AG04449 (cell line): ENCODE measurements around the gene ECM2.

ENCODE experiments used
- CTCF ChIA-PET: fragments of 350-600 bp; formaldehyde crosslinking; extraction: SDS; loops from one replicate; lab custom pipeline; 2021; ENCODE audit warnings: antibody characterized with exemption; lab: Yijun Ruan, JAX
- POLR2A ChIA-PET: fragments of 400-600, 350-600 bp; formaldehyde crosslinking; extraction: SDS; loops from one replicate; lab custom pipeline; 2020; ENCODE audit warnings: antibody characterized with exemption, inconsistent platforms; lab: Yijun Ruan, JAX
- DNase-seq: peaks from one replicate; pipeline ENCODE4 v3.0.0-alpha.2; 2010; ENCODE audit warnings: low read depth, low spot score
- H3K4me3 ChIP-seq: 2 replicates; pipeline ENCODE4 v1.5.1; 2011; ENCODE audit warnings: low read depth, mild to moderate bottlenecking, control low read depth, low read length
- TF ChIP-seq, protein P1 (sequence below): IDR thresholded peaks from one replicate; pipeline ENCODE4 v1.5.1; 2011; ENCODE audit warnings: mild to moderate bottlenecking, moderate library complexity, low read length, control low read depth, inconsistent platforms; ENCODE audit not compliant: insufficient read depth; ENCODE audit errors: missing control alignments

ECM2 gene

DNA sequence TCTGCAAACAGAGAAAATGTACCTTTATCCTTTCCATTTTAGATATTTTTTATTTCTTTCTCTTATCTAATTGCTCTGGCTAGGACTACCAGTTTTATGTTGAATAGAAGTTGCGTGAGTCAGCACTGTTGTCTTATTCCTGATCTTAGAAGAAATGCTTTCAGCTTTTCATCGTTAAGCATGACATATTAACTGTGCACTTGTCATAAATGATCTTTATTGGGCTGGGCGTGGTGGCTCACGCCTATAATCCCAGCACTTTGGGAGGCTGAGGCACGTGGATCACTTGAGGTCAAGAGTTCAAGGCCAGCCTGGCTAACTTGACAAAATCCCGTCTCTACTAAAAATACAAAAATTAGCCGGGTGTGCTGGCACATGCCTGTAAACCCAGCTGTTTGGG, 8.2 kb upstream of the ECM2 start:
- ChIA-PET CTCF (no interaction called here), POLR2A (no interaction called here)
- H3K4me3 ChIP-seq = no peak overlapping the region
- TF ChIP-seq, protein P1, sequence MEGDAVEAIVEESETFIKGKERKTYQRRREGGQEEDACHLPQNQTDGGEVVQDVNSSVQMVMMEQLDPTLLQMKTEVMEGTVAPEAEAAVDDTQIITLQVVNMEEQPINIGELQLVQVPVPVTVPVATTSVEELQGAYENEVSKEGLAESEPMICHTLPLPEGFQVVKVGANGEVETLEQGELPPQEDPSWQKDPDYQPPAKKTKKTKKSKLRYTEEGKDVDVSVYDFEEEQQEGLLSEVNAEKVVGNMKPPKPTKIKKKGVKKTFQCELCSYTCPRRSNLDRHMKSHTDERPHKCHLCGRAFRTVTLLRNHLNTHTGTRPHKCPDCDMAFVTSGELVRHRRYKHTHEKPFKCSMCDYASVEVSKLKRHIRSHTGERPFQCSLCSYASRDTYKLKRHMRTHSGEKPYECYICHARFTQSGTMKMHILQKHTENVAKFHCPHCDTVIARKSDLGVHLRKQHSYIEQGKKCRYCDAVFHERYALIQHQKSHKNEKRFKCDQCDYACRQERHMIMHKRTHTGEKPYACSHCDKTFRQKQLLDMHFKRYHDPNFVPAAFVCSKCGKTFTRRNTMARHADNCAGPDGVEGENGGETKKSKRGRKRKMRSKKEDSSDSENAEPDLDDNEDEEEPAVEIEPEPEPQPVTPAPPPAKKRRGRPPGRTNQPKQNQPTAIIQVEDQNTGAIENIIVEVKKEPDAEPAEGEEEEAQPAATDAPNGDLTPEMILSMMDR = no peak
- DNase-seq = no peak

DNA sequence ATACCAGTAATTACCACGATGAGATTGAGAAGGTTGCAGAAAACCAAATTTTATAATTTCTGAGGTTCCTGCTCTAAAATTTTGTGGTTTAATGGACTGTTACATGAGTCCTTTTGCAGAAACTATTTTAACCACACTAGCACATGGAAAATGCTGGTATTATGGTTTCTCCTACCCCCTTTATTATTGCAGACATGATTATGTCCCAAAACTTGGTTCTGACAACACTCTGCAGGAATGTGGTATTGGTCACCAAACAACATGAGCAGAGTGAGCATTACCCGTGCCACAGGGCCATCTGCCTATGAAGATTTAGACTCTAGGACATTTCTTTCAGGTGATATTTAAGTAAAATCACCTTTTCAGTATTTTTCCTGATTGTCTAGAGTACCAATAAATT, 2.8 kb upstream of the ECM2 start:
- ChIA-PET CTCF (no interaction called here), POLR2A (no interaction called here)
- TF ChIP-seq, protein P1 = no peak
- no peak overlapping the region for H3K4me3 ChIP-seq
- peak; percentile 50 for DNase-seq

DNA sequence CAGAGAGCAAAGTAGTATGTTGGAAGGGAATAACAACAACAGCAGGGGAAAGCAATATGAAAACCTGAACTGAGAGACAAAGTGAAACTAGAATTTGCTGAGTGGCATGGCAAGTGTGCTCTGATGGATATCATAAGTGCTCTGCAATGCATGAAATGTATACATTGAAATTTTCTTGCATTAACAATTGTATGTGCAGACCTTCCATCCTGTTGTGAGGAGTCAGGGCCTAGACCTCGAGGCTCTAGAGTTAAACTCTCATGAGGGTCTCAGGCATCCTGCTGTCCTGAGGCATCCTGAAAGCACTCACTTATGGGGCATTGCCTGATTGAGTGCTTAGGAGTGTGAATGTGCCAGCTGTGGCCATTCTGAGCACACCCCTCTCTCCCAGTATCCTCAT, 1.1 kb downstream of the ECM2 start:
- POLR2A ChIA-PET = no interaction called here
- CTCF ChIA-PET = no interaction called here
- TF ChIP-seq, protein P1 = no peak
- no peak for DNase-seq
- H3K4me3 ChIP-seq = no peak overlapping the region

DNA sequence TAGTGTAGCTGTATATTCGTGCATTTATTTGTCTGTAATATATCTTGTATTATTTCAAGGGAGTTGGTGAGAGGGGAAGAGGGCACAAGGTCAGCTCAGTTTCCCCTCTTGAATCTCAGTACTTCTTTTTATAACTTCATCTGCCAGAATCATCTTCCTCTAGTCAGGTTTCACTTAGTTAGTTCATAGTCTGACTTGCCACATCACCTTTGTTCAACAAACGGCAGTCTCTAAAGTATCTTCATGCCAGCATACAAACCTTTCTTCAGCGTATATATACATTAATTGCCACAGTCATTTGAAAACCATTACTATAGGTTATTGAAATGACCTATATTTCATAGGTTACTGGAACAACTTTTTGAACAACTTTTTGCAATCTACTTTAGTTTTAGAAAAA, 1.6 kb downstream of the ECM2 start:
- TF ChIP-seq, protein P1 = no peak
- DNase-seq = no peak
- no peak overlapping the region for H3K4me3 ChIP-seq
- ChIA-PET POLR2A (no interaction called here), CTCF (no interaction called here)

DNA sequence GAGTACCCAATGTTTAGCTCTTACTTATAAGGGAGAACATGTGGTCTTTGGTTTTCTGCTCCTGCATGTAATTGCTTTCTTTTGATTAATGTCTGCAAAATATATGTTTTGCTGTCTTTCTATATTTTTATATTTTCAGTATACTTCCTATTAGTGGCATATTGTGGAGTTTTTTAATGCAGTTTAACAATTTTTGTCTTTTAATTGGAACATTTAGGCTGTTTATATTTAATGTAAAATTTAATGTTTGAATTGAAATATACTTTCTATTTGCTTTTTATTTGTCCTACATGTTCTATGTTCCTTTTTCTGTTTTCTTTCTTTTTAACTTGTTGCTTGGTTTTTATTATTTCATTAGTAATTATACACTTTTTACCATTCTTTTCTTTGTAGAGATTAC, 4.9 kb downstream of the ECM2 start:
- ChIA-PET CTCF (no interaction called here), POLR2A (no interaction called here)
- no peak overlapping the region for H3K4me3 ChIP-seq
- no peak for DNase-seq
- TF ChIP-seq, protein P1 = no peak

DNA sequence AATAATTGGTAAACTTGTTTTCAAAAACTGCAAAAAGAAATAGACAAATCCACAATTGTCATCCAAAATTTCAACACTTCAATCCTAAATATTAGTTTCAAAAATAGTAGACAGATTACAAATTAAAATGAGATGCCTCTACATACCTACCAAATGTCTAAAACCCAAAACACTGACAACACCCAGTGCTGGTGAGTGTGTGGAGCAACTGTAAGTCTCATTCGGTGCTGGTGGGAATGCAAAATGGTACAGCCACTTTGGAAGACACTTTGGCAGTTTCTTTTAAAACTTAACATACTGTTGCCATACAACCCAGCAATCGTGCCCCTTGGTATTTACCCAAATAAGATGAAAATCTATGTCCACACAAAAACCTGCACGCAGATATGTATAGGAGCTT, 6.7 kb downstream of the ECM2 start:
- TF ChIP-seq, protein P1 = no peak
- no peak overlapping the region for H3K4me3 ChIP-seq
- ChIA-PET CTCF (interaction anchor here (0.8 kb wide), 1 partner anchor 15 kb away, joined by 3 read pairs; no protein-coding TSS in a partner anchor), POLR2A (no interaction called here)
- no peak for DNase-seq
